Dermis blood vessel endothelial cell (primary cell): ENCODE results near the gene C14orf119. TPM values are rescaled to one million over a fixed set of nuclear protein-coding genes. Genes with fewer than 3 reads are reported as not detected.

Experiments
- DNase-seq: peaks from one replicate; pipeline ENCODE4 v3.0.0; 2010
- total RNA-seq: library from RNA; depleted of rRNA; stranded (reverse); fragments of >200 nt; gene quantifications from 2 replicates; pipeline ENCODE4 v1.2.3, GENCODE V29; 2014

Gene C14orf119
- total RNA-seq, 1 donor from 2014 or later, result 52.2 TPM

- no peak for DNase-seq
Measured at GRCh38 chr14:23110579-23111365, 15.5 kb downstream of the C14orf119 start.

GRCh38 chr14:23112359-23113178, 17.3 kb downstream of the C14orf119 start:
- DNase-seq, result no peak

GRCh38 chr14:23113431-23114119, 18.3 kb downstream of the C14orf119 start:
- no peak for DNase-seq

GRCh38 chr14:23114120-23114458, 18.8 kb downstream of the C14orf119 start:
- no peak for DNase-seq

GRCh38 chr14:23114669-23115038, 19.3 kb downstream of the C14orf119 start:
- no peak for DNase-seq

GRCh38 chr14:23115039-23115731, 19.9 kb downstream of the C14orf119 start:
- peak; percentile 71 for DNase-seq

GRCh38 chr14:23115918-23116317, 20.6 kb downstream of the C14orf119 start:
- no peak for DNase-seq

GRCh38 chr14:23117371-23118020, 22.2 kb downstream of the C14orf119 start:
- DNase-seq, result no peak

GRCh38 chr14:23118506-23119362, 23.4 kb downstream of the C14orf119 start, which contains the start of gene CEBPE:
Gene CEBPE, minus strand, starts transcription at chr14:23119255. Its CDS starts 164 bp downstream, at chr14:23119091.
- DNase-seq, result no peak

GRCh38 chr14:23119363-23120327, 24.3 kb downstream of the C14orf119 start:
- no peak for DNase-seq

GRCh38 chr14:23120541-23121251, 25.4 kb downstream of the C14orf119 start:
- DNase-seq, result peak; percentile 93

GRCh38 chr14:23121361-23121771, 26.1 kb downstream of the C14orf119 start:
- DNase-seq, result peak; percentile 59

GRCh38 chr14:23122086-23122485, 26.8 kb downstream of the C14orf119 start:
- DNase-seq, result no peak

- DNase-seq, result no peak
Measured at GRCh38 chr14:23123419-23123818, 28.1 kb downstream of the C14orf119 start.

- DNase-seq, result no peak
Measured at GRCh38 chr14:23124337-23124954, 29.1 kb downstream of the C14orf119 start.

GRCh38 chr14:23125011-23125410, 29.7 kb downstream of the C14orf119 start:
- DNase-seq, result no peak

- no peak for DNase-seq
Measured at GRCh38 chr14:23125933-23126524, 30.7 kb downstream of the C14orf119 start.
